ENCODE measurements around the gene CAMK1D.

The CAMK1D gene

GRCh38 chr10:12679636-12680035, 330.3 kb downstream of the CAMK1D start:
- no peak for DNase-seq

- DNase-seq: no peak
Observed at GRCh38 chr10:12681252-12681651, 331.9 kb downstream of the CAMK1D start.

GRCh38 chr10:12684784-12685183, 335.4 kb downstream of the CAMK1D start:
- DNase-seq: no peak

- no peak for DNase-seq
Observed at GRCh38 chr10:12685261-12686058, 336.1 kb downstream of the CAMK1D start.

- no peak for DNase-seq
Observed at GRCh38 chr10:12687996-12688395, 338.6 kb downstream of the CAMK1D start.

GRCh38 chr10:12689893-12690292, 340.5 kb downstream of the CAMK1D start:
- no peak for DNase-seq

- DNase-seq: no peak
Observed at GRCh38 chr10:12690525-12691126, 341.3 kb downstream of the CAMK1D start.

- no peak for DNase-seq
Observed at GRCh38 chr10:12691596-12691995, 342.2 kb downstream of the CAMK1D start.

- DNase-seq: no peak
Observed at GRCh38 chr10:12697764-12698163, 348.4 kb downstream of the CAMK1D start.

- DNase-seq: no peak
Observed at GRCh38 chr10:12699258-12699700, 349.9 kb downstream of the CAMK1D start.

- no peak for DNase-seq
Observed at GRCh38 chr10:12699781-12700556, 350.6 kb downstream of the CAMK1D start.

GRCh38 chr10:12700557-12700874, 351.2 kb downstream of the CAMK1D start:
- no peak for DNase-seq

GRCh38 chr10:12701696-12702095, 352.3 kb downstream of the CAMK1D start:
- DNase-seq: no peak

- DNase-seq: no peak
Observed at GRCh38 chr10:12702215-12702770, 352.9 kb downstream of the CAMK1D start.

GRCh38 chr10:12703126-12703525, 353.8 kb downstream of the CAMK1D start:
- DNase-seq: no peak

GRCh38 chr10:12703813-12704212, 354.5 kb downstream of the CAMK1D start:
- no peak for DNase-seq

- no peak for DNase-seq
Observed at GRCh38 chr10:12704488-12704887, 355.1 kb downstream of the CAMK1D start.

GRCh38 chr10:12705943-12706342, 356.6 kb downstream of the CAMK1D start:
- no peak for DNase-seq

GRCh38 chr10:12707461-12708185, 358.3 kb downstream of the CAMK1D start:
- DNase-seq: peak; percentile 45

GRCh38 chr10:12709000-12709401, 359.7 kb downstream of the CAMK1D start:
- no peak for DNase-seq

GRCh38 chr10:12709521-12709963, 360.2 kb downstream of the CAMK1D start:
- no peak for DNase-seq

GRCh38 chr10:12710157-12710556, 360.8 kb downstream of the CAMK1D start:
- DNase-seq: no peak
